ENCODE measurements around the gene MAP3K1.

DNA sequence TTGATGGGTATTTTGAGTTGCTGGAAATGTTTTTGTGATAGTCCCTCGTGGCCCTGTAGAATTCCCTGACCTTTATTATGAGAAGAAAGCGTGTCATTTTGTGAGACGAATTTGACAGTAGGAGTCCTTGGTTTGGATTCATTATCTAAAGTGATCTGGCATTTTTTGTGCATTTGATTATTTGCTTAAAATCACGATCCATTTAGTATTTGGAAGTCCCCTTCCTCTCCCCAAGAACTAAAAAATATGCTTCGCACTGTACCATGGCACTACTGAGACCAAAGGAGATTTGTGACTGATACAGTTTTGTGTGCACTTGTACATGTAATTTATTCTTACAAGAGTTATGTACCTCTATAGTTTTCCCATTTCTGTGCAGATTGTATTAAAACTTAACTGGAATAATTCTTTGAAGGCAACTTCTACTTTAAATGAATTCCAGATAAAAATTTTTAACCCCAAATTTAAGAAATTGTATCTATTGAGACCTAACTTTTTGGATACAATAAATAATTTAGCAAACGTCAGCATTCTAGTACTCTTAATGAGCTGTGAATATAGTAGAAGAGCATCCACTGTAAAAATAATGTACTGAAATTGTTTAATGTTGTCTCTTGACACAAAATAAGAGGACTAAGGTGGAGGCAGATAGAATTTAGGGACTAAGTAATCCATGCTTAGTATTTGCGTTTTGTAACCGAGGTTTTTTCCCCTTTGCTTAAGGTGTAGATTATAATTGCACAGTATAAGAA lies 2.1 kb downstream of the MAP3K1 start:
- TF ChIP-seq, protein P1, sequence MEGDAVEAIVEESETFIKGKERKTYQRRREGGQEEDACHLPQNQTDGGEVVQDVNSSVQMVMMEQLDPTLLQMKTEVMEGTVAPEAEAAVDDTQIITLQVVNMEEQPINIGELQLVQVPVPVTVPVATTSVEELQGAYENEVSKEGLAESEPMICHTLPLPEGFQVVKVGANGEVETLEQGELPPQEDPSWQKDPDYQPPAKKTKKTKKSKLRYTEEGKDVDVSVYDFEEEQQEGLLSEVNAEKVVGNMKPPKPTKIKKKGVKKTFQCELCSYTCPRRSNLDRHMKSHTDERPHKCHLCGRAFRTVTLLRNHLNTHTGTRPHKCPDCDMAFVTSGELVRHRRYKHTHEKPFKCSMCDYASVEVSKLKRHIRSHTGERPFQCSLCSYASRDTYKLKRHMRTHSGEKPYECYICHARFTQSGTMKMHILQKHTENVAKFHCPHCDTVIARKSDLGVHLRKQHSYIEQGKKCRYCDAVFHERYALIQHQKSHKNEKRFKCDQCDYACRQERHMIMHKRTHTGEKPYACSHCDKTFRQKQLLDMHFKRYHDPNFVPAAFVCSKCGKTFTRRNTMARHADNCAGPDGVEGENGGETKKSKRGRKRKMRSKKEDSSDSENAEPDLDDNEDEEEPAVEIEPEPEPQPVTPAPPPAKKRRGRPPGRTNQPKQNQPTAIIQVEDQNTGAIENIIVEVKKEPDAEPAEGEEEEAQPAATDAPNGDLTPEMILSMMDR (conservative IDR thresholded peaks at IDR 0.05), result no peak
- no peak for TF ChIP-seq EZH2 (IDR thresholded peaks at IDR 0.05; ENCODE audit: low read depth)
